HG02973 (cell line): ENCODE results near the gene ANGPTL4.
"Not testable (repeated sequence)": the region's sequence is repeated elsewhere in the genome, so short reads cannot be mapped to it uniquely, and the experiment has no call there.

Source experiments
- ATAC-seq: cut with Tn5 transposase; IDR thresholded peaks from one replicate; pipeline ENCODE4 v1.9.1; 2021; ENCODE audit warnings: moderate library complexity; ENCODE audit not compliant: unreplicated experiment

ANGPTL4 gene

GRCh38 chr19:8363803-8364771 is at the start of gene ANGPTL4:
TSS of gene ANGPTL4 (plus strand) at chr19:8364155. CDS start at chr19:8364322, 167 bp downstream.
- no peak for ATAC-seq

GRCh38 chr19:8314981-8315640 is 48.8 kb upstream of the ANGPTL4 start:
- ATAC-seq, result not testable (repeated sequence)

DNA sequence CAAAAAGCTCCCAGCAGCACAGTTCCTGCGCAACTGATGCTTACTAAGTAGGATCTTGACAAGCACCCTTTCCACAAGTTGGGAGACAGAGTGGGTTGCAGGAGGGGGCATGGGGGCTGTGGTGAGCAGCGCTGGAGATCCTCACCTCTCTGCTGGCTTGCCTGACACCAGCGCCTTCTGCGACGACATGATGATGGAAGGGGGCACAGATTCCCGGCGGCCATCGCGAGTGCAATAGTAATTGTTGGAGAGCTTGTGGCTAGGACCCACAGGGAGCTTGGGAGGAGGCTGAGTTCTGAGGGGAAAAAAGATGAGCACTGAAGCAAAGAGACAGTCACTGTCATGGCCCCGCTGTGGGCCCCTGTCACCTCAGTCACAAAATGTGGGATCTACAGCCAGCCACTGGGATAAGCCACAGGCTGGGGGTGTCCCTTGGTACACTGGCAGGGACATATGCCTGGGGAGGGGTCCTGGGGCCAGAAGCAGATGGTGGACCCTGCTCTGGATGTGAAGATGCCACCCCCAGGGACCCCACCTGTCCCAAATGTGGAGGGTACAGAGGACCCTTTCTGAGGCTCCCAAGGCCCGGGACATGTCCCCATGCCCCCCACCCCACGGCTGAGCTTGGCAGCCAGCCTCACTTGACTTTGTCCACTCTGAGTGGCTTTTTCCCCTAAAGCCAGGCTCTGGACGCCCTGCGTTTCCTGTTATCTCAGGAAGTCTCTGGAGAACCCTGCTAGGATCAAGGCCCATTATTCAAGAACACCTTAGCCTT is 47.4 kb upstream of the ANGPTL4 start:
- ATAC-seq, result no peak

DNA sequence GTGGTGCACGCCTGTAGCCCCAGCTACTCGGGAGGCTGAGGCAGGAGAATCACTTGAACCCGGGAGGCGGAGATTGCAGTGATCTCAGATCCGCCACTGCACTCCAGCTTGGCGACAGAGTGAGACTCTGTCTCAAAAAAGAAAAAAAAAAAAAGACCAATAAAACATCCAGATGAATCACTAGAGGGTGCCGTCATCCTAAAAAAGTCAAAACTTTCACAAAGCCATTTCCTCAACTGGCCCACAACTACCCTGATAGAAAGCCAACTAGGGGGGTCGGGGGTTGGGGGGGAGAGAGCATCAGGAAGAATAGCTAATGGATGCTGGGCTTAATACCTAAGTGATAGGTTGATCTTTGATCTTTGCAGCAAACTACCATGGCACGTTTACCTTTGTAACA is 45.1 kb upstream of the ANGPTL4 start:
- ATAC-seq, result not testable (repeated sequence)

DNA sequence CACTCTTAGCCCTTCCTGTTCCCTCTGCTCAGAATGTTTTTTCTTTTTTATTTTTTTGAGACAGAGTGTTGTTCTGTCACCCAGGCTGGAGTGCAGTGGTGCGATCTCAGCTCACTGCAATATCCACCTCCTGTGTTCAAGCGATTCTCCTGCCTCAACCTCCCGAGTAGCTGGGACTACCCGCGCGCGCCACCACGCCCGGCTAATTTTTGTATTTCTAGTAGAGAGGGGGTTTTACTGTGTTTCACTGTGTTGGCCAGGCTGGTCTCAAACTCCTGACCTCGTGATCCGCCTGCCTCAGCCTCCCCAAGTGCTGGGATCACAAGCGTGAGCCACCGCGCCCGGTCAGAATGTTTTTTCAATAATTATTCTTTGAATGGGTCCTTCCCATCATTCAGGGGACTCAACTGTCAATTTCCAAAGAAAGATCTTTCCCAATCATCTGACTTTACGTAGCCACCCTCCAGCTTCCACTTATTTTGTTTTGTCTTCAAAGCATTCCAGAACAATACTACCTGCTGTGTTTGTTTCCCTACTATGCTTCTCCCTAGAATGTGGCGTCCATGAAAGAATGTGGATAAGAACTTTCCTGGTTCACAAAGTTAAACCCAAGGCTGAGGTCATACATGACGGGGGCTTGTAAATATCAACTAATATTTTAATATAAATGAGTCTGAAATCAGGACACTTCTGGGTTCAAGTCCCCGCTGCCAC is 44.0 kb upstream of the ANGPTL4 start:
- ATAC-seq, result no peak

DNA sequence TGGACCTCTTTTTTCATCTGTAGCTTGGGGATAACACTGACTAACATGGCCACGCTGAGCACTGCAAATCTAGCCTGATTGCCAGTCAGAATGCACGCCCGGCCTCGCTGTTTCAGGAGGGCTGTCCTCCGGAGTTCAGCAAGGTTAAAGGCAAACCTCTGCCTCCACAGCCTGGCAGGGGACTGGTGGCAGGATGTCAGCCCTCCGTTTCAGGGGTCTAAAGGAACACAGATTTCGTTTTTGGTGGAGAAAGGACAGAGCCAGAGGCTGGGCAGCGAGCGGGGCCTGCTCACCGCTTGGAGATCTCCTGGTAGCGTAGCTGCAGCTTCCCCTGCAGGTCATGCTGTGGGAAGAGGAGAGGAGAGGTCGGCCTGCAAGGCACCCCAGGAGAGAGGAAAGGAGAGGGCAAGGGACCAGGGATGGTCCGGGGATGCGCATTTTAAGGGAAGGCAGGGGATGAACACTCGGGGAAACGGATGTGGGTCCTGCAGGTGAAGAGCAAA is 43.3 kb upstream of the ANGPTL4 start:
- peak; percentile 3 for ATAC-seq

GRCh38 chr19:8321067-8321985 is 42.6 kb upstream of the ANGPTL4 start, which contains the start of the genes NDUFA7 and RPS28:
TSS of gene NDUFA7 (minus strand) at chr19:8321375. CDS start at chr19:8321358, 17 bp downstream.
TSS of gene RPS28 (plus strand) at chr19:8321496. CDS start at chr19:8321531, 35 bp downstream.
- ATAC-seq, result peak; percentile 82

GRCh38 chr19:8321986-8322637 is 41.8 kb upstream of the ANGPTL4 start:
- ATAC-seq, result no peak

DNA sequence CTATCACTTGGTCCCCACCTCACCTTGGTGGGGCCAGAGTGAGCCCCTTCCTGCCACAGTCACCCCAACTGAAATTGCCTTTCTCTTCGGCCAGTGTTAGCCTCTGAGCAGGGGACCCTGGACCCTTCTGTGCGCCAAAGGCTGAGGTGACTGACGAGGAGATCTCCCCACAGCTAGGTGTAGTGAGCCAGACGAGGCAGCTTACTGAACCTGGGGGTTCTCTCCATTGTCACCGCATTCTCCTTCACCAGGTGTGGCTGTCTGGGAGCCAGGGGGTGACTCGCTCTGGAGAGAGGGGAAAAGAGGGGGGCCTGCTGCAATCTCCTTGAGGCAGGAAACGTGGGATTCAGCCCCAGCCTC is 41.3 kb upstream of the ANGPTL4 start:
- no peak for ATAC-seq

GRCh38 chr19:8323781-8324185 is 40.2 kb upstream of the ANGPTL4 start:
- ATAC-seq, result no peak

DNA sequence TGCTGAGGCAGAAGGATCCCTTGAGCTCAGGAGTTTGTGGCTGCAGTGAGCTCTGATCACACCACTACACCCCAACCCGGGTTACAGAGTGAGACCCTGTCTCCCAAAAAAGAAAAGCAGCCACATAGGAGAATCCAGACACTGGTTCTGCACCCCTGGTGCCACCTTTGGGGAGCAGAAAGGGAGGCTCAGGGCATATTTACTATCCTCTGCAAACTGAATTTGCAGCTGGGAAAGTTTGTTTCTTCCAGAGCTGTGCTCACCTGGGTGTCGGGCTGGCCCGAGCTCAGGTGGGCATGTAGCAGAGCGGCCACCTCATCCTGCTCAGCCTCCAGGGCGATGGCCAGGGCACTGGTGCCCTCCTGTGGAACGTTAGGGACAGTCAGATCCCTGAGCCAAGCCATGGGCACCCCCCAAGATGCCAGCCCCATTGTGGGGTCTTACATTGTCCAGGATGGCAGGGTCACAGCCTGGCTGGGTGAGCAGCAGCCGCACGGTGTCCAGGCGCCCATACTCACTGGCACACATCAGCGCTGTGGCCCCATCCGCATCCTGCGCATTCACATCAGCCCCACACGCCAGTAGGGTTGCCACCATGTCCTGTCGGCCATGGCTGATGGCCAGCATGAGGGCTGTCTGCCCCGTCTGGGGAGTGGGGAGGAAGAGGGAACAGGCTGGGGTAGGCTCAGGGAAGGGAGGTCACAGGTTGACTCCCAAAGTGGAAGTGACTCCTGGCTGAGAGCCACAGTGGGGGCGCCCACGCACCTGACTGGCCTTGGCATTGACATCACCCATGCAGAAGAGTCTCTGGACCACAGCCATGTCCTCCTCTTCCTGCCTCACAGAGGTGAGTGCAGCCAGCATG is 39.5 kb upstream of the ANGPTL4 start:
- ATAC-seq, result no peak

- ATAC-seq, result no peak
Observed at GRCh38 chr19:8325454-8325853, 38.5 kb upstream of the ANGPTL4 start.

- no peak for ATAC-seq
Observed at GRCh38 chr19:8329996-8330395, 34.0 kb upstream of the ANGPTL4 start.

DNA sequence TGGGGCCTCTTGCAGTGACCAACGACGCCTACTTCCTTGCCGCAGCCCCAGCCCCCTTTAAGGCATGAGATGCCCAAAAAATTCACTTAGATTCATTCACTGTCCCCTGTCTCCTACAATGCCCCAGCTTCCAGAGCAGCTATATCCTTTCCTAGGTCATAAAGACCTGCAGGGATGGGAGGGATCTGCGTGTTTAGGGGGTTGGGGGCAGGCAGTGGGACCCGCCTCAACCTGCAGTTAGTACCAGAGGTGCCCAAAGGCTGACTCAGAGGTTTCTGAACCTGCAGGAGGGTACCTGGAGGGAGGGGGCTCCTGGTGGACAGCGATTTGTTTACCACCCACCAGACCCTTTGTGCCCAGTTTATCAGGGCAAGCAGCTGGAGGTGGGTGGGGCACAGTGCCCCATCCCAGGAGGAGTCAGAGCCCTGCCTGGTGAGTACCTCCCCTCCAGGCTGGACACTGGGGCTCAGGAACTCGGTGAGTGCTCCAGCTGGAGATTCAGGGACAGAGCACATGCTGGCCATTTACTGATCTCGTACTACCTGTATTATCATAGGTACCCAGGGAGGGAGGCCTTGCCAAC is 32.6 kb upstream of the ANGPTL4 start:
- ATAC-seq, result no peak

DNA sequence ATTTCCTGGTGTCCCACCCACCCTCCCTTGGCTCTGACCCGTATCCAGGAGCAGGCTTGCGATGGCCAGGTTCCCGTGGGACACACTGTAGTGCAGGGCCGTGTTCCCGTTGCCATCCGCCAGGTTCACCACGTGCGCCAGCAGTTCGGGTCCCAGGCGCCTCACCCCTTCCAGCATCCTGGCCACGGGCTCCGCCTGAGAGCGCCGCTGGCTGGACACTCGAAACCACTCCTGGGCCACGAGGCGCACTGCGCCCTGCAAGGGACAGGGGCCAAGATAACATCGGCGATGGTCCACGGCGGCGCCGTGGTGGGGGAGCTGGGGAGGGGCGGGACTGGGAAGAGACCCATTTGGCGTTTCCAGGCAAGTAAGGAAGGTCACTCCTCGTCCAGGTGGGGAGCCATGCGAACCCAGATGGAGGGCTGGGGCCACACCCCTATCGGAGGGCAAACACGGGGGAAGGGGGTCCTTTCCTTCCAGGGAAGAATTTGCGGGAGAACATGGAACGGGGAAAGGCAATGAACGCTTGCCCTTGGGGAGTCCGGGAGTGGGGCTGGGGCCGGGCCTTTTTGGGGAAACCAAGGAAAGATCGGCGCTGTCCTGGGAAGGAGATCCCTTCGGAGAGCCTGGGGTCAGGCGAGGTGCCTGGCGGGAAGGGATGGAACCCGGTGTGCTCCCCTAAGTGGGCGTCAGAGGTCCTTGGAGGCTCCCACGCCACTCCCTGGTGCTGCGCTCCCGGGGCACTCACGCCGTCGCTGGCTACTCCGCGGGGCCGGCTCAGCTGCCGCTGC is 30.8 kb upstream of the ANGPTL4 start:
- ATAC-seq, result no peak

- no peak for ATAC-seq
Observed at GRCh38 chr19:8333767-8334457, 30.0 kb upstream of the ANGPTL4 start.
